ENCODE data around the gene ADARB2.

The ADARB2 gene

GRCh38 chr10:1724921-1725488, 12.3 kb downstream of the ADARB2 start:
- no peak overlapping the region for H3K4me3 ChIP-seq (ENCODE audit: low read length)
- no peak for TF ChIP-seq ZNF274 (IDR thresholded peaks at IDR 0.05; ENCODE audit: low read depth, low read length)

DNA sequence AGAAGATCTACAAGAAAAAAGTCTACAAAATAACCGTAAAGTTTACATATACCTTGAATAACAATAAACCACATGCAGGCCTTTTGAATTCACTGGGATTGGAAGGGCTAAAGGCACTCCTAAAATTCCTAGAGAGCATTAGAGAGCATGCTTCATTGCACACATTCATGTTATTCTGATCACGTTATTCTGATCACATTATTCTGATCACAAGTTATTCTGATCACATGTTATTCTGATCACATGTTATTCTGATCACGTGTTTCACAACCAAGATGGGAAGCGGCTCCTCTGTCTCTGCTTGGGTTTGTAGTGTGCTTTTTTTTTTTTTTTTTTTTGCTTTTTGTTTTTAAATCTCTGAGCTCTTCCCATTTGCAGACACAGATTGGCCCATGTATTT, 20.5 kb downstream of the ADARB2 start:
- no peak overlapping the region for H3K4me3 ChIP-seq (ENCODE audit: low read length)
- no peak for TF ChIP-seq ZNF274 (IDR thresholded peaks at IDR 0.05; ENCODE audit: low read depth, low read length)

- no peak for TF ChIP-seq ZNF274 (IDR thresholded peaks at IDR 0.05; ENCODE audit: low read depth, low read length)
- no peak overlapping the region for H3K4me3 ChIP-seq (ENCODE audit: low read length)
Observed at GRCh38 chr10:1715821-1716220, 21.5 kb downstream of the ADARB2 start.

- no peak overlapping the region for H3K4me3 ChIP-seq (ENCODE audit: low read length)
- TF ChIP-seq ZNF274 (IDR thresholded peaks at IDR 0.05; ENCODE audit: low read depth, low read length): no peak
Observed at GRCh38 chr10:1712944-1713671, 24.2 kb downstream of the ADARB2 start.

DNA sequence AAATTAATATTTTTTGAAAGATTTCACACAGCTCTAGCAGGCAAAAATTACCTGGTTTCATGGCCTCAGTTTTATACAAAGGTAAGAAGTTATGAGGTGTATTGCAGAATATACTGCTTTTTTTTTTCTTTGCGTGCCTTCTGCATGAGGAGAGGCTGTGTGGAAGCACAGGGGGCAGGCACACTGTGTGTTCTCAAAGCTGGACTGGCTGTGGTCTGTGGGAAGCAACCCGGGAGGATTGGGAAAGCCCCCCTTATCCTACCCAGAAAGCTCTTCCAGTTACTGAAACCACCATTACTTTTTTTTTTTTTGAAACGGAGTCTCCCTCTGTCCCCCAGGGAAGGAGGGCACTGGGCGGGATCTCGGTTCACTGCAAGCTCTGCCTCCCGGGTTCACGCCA, 25.0 kb downstream of the ADARB2 start:
- TF ChIP-seq ZNF274 (IDR thresholded peaks at IDR 0.05; ENCODE audit: low read depth, low read length): no peak
- no peak overlapping the region for H3K4me3 ChIP-seq (ENCODE audit: low read length)

- no peak overlapping the region for H3K4me3 ChIP-seq (ENCODE audit: low read length)
- TF ChIP-seq ZNF274 (IDR thresholded peaks at IDR 0.05; ENCODE audit: low read depth, low read length): no peak
Observed at GRCh38 chr10:1709161-1709560, 28.2 kb downstream of the ADARB2 start.

DNA sequence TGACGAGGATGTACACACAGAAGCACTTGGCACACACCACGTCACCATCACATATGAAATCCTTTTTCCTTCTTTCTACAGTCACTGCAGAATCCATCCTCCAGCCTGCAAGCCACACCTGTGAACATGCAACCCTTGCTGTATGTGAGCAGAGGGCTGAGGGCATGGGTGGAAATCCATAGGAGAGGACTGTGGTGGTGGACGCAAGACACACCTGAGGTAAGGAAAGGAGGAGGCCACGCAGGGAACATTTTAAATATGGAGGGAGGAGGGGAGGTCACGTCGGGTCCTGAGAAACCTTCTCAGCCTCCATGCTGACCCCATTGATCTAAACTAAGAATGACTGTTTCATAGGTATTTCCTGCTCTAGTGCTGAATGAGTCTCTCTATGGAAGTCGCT, 28.6 kb downstream of the ADARB2 start:
- H3K4me3 ChIP-seq (ENCODE audit: low read length): no peak overlapping the region
- TF ChIP-seq ZNF274 (IDR thresholded peaks at IDR 0.05; ENCODE audit: low read depth, low read length): no peak

- no peak for TF ChIP-seq ZNF274 (IDR thresholded peaks at IDR 0.05; ENCODE audit: low read depth, low read length)
- H3K4me3 ChIP-seq (ENCODE audit: low read length): no peak overlapping the region
Observed at GRCh38 chr10:1706711-1707110, 30.6 kb downstream of the ADARB2 start.

- no peak for TF ChIP-seq ZNF274 (IDR thresholded peaks at IDR 0.05; ENCODE audit: low read depth, low read length)
- no peak overlapping the region for H3K4me3 ChIP-seq (ENCODE audit: low read length)
Observed at GRCh38 chr10:1706256-1706655, 31.1 kb downstream of the ADARB2 start.

DNA sequence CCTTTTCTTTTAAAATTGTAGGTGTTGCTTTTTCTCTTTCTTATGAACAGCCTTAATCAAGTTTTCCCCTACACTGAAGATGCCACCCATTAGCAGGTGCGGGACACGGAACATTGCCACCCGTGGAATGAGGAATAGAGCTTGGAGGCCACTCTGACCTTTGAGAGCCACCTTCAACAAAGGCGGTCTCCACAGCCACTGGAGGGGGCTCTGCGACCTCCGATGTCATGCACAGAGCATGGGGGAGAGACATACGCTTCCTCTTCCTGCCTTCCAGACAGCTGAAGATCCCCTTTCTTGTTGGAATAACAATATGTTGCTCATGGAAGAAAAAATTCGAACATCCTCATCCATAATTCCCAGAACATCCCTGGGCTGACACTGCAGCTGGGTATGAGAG, 39.1 kb downstream of the ADARB2 start:
- TF ChIP-seq ZNF274 (IDR thresholded peaks at IDR 0.05; ENCODE audit: low read depth, low read length): no peak
- H3K4me3 ChIP-seq (ENCODE audit: low read length): no peak overlapping the region

DNA sequence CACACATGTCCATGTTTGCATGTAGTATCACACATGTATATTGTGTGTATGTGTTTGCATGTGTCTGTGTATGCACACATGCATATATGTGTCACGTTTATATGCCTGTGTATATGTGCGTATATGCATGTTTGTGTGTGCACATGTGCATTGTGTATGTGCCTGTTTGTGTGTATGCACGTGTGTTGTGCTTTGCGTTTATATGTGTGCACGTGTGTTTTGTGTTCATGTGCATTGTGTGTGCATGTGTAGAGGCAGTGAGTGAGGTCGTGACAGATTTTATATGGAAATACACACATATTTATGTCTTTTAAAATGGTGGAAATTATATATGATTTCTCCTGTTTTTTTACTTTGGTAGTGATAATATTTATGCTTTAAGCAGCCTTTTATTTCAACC, 41.2 kb downstream of the ADARB2 start:
- H3K4me3 ChIP-seq (ENCODE audit: low read length): no peak overlapping the region
- no peak for TF ChIP-seq ZNF274 (IDR thresholded peaks at IDR 0.05; ENCODE audit: low read depth, low read length)

DNA sequence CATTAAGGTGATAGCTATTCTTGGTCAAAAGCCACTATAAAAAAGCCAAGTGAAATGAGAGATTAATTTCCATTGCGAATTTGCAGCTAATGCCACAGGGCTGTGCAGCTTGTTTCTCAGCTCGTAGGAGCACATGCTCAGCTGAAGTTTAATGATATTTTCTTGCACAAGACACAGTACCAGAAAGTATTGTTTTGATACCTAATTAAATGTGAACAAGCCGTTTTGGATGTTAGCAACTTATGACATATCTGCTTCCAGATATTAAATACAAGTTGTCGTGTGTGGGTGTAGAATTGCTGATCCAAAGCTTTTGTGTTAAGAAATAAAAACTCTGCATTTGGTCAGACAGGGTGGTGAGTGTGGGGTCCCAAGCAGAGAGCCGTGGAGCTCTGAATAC, 47.2 kb downstream of the ADARB2 start:
- no peak for TF ChIP-seq ZNF274 (IDR thresholded peaks at IDR 0.05; ENCODE audit: low read depth, low read length)
- H3K4me3 ChIP-seq (ENCODE audit: low read length): no peak overlapping the region

GRCh38 chr10:1688531-1688930, 48.8 kb downstream of the ADARB2 start:
- H3K4me3 ChIP-seq (ENCODE audit: low read length): no peak overlapping the region
- TF ChIP-seq ZNF274 (IDR thresholded peaks at IDR 0.05; ENCODE audit: low read depth, low read length): no peak

GRCh38 chr10:1687623-1688150, 49.6 kb downstream of the ADARB2 start:
- no peak for TF ChIP-seq ZNF274 (IDR thresholded peaks at IDR 0.05; ENCODE audit: low read depth, low read length)

GRCh38 chr10:1687190-1687589, 50.1 kb downstream of the ADARB2 start:
- no peak for TF ChIP-seq ZNF274 (IDR thresholded peaks at IDR 0.05; ENCODE audit: low read depth, low read length)
- H3K4me3 ChIP-seq (ENCODE audit: low read length): no peak overlapping the region

More at GRCh38 chr10:1687623-1688150, 49.6 kb downstream of the ADARB2 start:
- no peak overlapping the region for H3K4me3 ChIP-seq (ENCODE audit: low read length)

GRCh38 chr10:1686491-1686749, 50.9 kb downstream of the ADARB2 start:
- TF ChIP-seq ZNF274 (IDR thresholded peaks at IDR 0.05; ENCODE audit: low read depth, low read length): no peak
- H3K4me3 ChIP-seq (ENCODE audit: low read length): no peak overlapping the region
